Measurements from ENCODE around the gene ADARB1. TPM values are rescaled to one million over a fixed set of nuclear protein-coding genes. Genes with fewer than 3 reads are reported as not detected.

ADARB1 gene
- total and polyA plus RNA-seq, 2 donors (not counting 1 experiment from before 2014, with no cell fraction given): 17.1 to 33.3 TPM

GRCh38 chr21:45175326-45176095, 101.1 kb downstream of the ADARB1 start:
- H3K9me3 ChIP-seq (ENCODE audit: control extremely low read depth in 1 of 3, control insufficient read depth in 2 of 3, insufficient read depth in 1 of 3, low read length in 2 of 3): no peaks in the 10 kb centered on the region
- ATAC-seq (ENCODE audit: low read depth) (no peak), DNase-seq (no peak)
- H3K27ac Mint-ChIP-seq: no peak overlapping the region
- no peak overlapping the region for H3K27ac ChIP-seq (ENCODE audit: low read length in 2 of 2)
- peaks cover 29% of the 10 kb centered on the region for H4K20me1 ChIP-seq (ENCODE audit: control insufficient read depth, insufficient read depth, low read length, poor library complexity, severe bottlenecking)
- H2AFZ ChIP-seq (ENCODE audit: insufficient read depth, low read depth, low read length, poor library complexity, severe bottlenecking): no peak overlapping the region
- no peaks in the 10 kb centered on the region for H3K4me1 Mint-ChIP-seq
- no peaks in the 10 kb centered on the region for H3K27me3 ChIP-seq (replicated peaks in 1 of 4; ENCODE audit: control extremely low read depth in 1 of 4, control insufficient read depth in 3 of 4, insufficient read depth in 4 of 4, low read length in 3 of 4)
- no peak for TF ChIP-seq EZH2 (IDR thresholded peaks at IDR 0.05; ENCODE audit: borderline replicate concordance, insufficient read depth, low read depth, low read length, poor library complexity, severe bottlenecking)
- no peak for TF ChIP-seq CTCF (IDR thresholded peaks at IDR 0.05)
- H3K9ac ChIP-seq (ENCODE audit: low read length): no peak overlapping the region
- no peak overlapping the region for H3K4me2 ChIP-seq (replicated peaks; ENCODE audit: low read depth, low read length, poor library complexity, severe bottlenecking)
- ChIA-PET CTCF (no interaction called here), POLR2A (no interaction called here)
- H3K27me3 Mint-ChIP-seq: no peaks in the 10 kb centered on the region
- no peak overlapping the region for H3K4me3 Mint-ChIP-seq
- 95% methylated on average over 12 of the region's 12 CpGs for WGBS (ENCODE audit: insufficient coverage)
- peaks cover 8% of the 10 kb centered on the region for H3K79me2 ChIP-seq (ENCODE audit: control insufficient read depth, insufficient read depth, low read length)
- intact Hi-C loops (cut with micrococcal nuclease): no loop called here
- H3K4me1 ChIP-seq (ENCODE audit: control insufficient read depth in 2 of 2, insufficient read depth in 2 of 2, low read length in 2 of 2): no peaks in the 10 kb centered on the region
- no peak overlapping the region for H3K4me3 ChIP-seq (ENCODE audit: control extremely low read depth in 1 of 5, extremely low read depth in 1 of 5, insufficient read depth in 1 of 5, low read depth in 2 of 5, low read length in 4 of 5)
- no peaks in the 10 kb centered on the region for H3K9me3 Mint-ChIP-seq (ENCODE audit: insufficient read depth)
- H3K36me3 ChIP-seq (replicated peaks in 1 of 2; ENCODE audit: control extremely low read depth in 1 of 2, control insufficient read depth in 1 of 2, extremely low read depth in 1 of 2, insufficient read depth in 2 of 2, low read length in 1 of 2): peaks cover 6 to 44% of the 10 kb centered on the region in 2 experiments

GRCh38 chr21:45176141-45176540, 101.8 kb downstream of the ADARB1 start:
- no peak overlapping the region for H2AFZ ChIP-seq (ENCODE audit: insufficient read depth, low read depth, low read length, poor library complexity, severe bottlenecking)
- intact Hi-C loops (cut with micrococcal nuclease): no loop called here
- H3K27ac ChIP-seq (ENCODE audit: low read length in 2 of 2): no peak overlapping the region
- CTCF ChIA-PET: interaction anchor here (0.7 kb wide), 1 partner anchor 17 kb away, joined by 3 read pairs; no protein-coding TSS in a partner anchor
- H3K36me3 ChIP-seq (replicated peaks in 1 of 2; ENCODE audit: control extremely low read depth in 1 of 2, control insufficient read depth in 1 of 2, extremely low read depth in 1 of 2, insufficient read depth in 2 of 2, low read length in 1 of 2): peaks cover 6 to 47% of the 10 kb centered on the region in 2 experiments
- Mint-ChIP-seq H3K4me1 (no peaks in the 10 kb centered on the region), H3K9me3 (ENCODE audit: insufficient read depth) (no peaks in the 10 kb centered on the region), H3K27ac (no peak overlapping the region), H3K27me3 (no peaks in the 10 kb centered on the region), H3K4me3 (no peak overlapping the region)
- peaks cover 4% of the 10 kb centered on the region for H3K79me2 ChIP-seq (ENCODE audit: control insufficient read depth, insufficient read depth, low read length)
- ATAC-seq (ENCODE audit: low read depth) (no peak), DNase-seq (no peak)
- H3K9me3 ChIP-seq (ENCODE audit: control extremely low read depth in 1 of 3, control insufficient read depth in 2 of 3, insufficient read depth in 1 of 3, low read length in 2 of 3): no peaks in the 10 kb centered on the region
- H3K4me3 ChIP-seq (ENCODE audit: control extremely low read depth in 1 of 5, extremely low read depth in 1 of 5, insufficient read depth in 1 of 5, low read depth in 2 of 5, low read length in 4 of 5): no peak overlapping the region
- peaks cover 24% of the 10 kb centered on the region for H4K20me1 ChIP-seq (ENCODE audit: control insufficient read depth, insufficient read depth, low read length, poor library complexity, severe bottlenecking)
- H3K9ac ChIP-seq (ENCODE audit: low read length): no peak overlapping the region
- no peak overlapping the region for H3K4me2 ChIP-seq (replicated peaks; ENCODE audit: low read depth, low read length, poor library complexity, severe bottlenecking)
- H3K4me1 ChIP-seq (ENCODE audit: control insufficient read depth in 2 of 2, insufficient read depth in 2 of 2, low read length in 2 of 2): no peaks in the 10 kb centered on the region
- POLR2A ChIA-PET: no interaction called here
- no peaks in the 10 kb centered on the region for H3K27me3 ChIP-seq (replicated peaks in 1 of 4; ENCODE audit: control extremely low read depth in 1 of 4, control insufficient read depth in 3 of 4, insufficient read depth in 4 of 4, low read length in 3 of 4)
- WGBS (ENCODE audit: insufficient coverage): 97% methylated on average over 16 of the region's 16 CpGs
- TF ChIP-seq CTCF (IDR thresholded peaks at IDR 0.05) (no peak), EZH2 (IDR thresholded peaks at IDR 0.05; ENCODE audit: borderline replicate concordance, insufficient read depth, low read depth, low read length, poor library complexity, severe bottlenecking) (no peak)

All from B cell (primary cell).